ENCODE data around the gene DIAPH3.

DIAPH3 gene

GRCh38 chr13:59672445-59672844, 491.3 kb downstream of the DIAPH3 start:
- DNase-seq (ENCODE audit: low spot score): no peak

DNA sequence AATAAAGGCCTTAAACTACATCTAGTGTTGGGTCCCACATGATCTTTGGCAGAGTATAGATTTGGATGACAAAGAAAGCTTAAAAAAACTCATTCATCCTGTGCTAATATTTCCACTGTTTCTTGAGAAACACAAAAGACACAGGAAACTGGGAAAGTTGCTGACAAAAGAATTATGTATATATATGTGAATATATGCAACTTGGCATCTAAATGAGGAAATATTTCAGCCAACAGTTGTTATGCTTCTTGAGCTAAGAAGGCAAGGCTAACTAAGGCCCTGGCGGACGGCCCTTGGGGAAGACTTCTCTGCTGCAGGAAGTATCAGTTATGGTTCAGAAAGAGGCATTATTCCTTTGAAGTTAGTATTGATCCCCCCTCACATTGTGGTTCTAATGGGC, 491.8 kb downstream of the DIAPH3 start:
- DNase-seq (ENCODE audit: low spot score): no peak

GRCh38 chr13:59666504-59666903, 497.2 kb downstream of the DIAPH3 start:
- DNase-seq (ENCODE audit: low spot score): no peak

- no peak for DNase-seq (ENCODE audit: low spot score)
These were observed 498.0 kb downstream of the DIAPH3 start for GRCh38 chr13:59665732-59666131.

GRCh38 chr13:59665184-59665583, 498.5 kb downstream of the DIAPH3 start:
- DNase-seq (ENCODE audit: low spot score): no peak

DNA sequence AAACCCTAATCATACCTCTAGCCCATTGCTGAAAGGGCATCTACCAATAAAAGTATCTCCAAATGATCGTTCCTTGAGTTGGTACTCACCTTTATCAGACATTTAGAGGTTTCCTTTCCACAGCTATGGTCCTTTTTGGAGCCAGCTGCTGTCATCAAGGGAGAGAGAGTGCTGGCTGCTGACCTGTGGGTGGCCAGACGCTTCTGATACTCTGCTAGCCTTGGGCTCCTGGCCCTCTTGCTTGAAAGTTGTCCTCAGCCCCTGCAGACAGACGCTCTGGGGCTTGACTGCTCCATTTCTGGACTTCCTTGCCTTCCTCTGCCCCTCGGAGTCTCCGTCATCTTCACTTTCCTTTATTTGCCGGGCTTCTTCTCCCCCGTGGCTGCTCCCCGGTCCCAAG, 499.1 kb downstream of the DIAPH3 start:
- no peak for DNase-seq (ENCODE audit: low spot score)

DNA sequence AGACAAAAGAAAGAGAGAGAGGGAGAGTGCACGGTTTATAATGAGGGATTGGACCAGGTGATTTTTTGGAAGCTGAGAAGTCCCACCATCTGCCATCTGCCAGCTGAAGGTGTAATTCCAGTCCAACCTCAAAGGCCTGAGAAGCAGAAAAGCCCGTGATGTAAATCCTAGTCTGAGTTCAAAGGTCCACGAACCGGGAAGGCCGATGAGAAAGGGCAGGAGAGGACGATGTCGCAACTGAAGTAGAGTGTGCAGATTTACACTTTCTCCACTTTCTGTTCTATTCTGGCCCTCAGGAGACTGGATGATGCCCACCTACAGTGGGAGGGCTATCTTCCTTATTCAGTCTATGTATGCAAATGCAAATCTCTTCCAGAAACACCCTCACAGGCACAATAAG, 500.0 kb downstream of the DIAPH3 start:
- DNase-seq (ENCODE audit: low spot score): no peak

GRCh38 chr13:59660582-59660981, 503.1 kb downstream of the DIAPH3 start:
- DNase-seq (ENCODE audit: low spot score): no peak

DNA sequence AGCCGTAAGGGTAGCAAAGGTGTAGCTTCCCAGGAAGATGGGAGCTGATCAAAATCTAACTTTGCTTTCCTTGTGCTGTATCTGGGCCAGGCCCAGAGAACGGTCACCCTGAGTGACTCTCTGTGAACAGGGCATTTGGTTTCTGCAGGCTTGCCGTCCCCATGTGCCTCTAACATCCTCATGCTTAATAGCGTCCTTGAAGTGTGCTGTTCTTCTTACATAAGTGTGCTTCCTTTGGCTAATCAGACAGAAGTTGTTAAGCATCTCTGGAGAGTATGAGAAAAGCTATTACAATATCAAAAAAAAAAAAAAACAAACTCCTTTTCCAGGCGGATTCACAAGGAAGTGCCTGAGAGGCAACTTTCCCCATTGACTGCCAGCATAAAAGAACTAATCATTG, 503.7 kb downstream of the DIAPH3 start:
- DNase-seq (ENCODE audit: low spot score): no peak

- DNase-seq (ENCODE audit: low spot score): no peak
These were observed 504.9 kb downstream of the DIAPH3 start for GRCh38 chr13:59658738-59659330.

DNA sequence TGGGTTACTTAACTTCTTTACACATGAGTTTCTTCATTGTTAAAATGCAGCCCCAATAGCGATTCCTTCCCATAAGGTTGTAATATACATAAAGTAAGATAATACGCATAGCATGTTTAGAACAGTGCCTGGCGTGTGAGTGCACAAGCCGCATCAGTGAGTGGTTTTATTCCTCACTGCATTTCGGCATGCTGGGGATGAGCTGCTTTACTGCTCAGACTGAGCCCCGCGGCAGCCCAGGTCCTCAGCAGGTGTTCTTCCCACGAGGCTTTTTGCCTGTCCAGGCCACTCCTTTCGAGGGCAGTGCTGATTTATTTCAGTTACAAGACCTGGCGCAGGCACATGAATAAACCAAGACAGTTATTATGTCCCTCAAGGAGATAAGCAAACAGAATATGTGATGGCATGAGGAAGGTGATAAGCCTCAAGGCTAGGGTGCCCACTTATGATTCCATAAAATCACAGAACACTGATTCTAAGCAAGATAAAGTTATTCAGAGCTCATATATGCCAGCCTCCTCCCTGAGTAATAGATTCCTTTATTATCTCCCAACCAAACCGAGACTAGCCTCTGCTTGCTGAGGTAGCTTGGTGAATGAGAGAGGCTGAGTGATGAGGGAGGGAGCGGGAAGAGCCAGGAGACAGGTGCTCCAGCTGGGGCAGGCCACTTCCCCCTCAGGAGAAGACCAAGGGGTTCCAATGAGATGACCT, 505.5 kb downstream of the DIAPH3 start:
- no peak for DNase-seq (ENCODE audit: low spot score)

- DNase-seq (ENCODE audit: low spot score): no peak
These were observed 509.8 kb downstream of the DIAPH3 start for GRCh38 chr13:59653916-59654315.

DNA sequence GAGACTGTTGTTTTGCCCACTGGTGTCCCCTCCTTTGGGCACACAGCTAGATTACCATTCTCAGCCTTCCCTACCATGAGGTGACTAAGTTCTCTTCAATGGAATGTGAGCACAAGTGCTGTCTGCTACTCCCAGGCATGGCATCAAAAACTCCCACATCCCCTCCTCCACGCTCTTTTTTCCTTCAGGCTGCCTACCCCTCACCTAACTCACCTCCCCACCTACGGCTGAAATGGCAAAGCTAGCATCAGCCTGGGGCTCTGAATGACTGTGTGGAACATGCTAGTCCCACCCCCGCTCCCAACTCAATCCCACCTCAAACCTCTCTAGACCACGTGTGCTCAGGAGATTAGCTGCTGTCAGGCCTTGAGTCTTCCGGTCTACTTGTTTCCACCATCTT, 512.2 kb downstream of the DIAPH3 start:
- DNase-seq (ENCODE audit: low spot score): no peak

DNA sequence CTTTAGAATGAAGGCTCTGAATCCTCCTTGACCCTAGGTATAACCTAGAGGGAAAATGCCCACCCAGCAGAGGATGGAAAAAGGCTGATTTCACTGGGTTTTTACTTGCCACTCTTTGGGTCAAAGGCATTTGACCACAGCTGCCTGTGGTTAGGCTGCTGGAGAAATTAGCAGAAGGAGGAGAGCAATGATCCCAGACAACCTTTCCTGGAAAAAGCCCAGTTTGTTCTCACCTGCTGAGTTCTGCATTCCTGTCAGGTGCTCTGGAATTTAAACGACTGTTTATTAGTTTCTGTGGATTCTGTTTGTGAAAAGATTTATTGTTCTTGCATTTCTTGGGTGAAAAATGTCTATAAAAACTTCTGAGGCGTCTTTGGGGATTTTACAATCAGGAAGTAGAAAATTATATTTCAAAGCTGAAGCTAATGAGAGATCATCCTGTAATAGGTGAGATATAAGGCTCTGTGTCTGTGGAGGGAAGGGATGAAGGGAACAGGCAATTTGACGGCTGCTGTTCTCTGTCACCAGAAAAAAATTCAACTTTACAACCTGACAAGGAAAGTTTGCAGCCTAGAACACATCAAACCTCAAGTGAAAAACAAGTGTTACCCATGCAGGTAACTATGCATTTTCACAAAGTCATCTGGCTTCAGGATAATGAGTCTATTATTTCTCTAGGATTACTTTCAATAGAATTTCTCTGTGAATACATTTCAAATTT, 519.7 kb downstream of the DIAPH3 start:
- no peak for DNase-seq (ENCODE audit: low spot score)

- DNase-seq (ENCODE audit: low spot score): no peak
These were observed 520.3 kb downstream of the DIAPH3 start for GRCh38 chr13:59643364-59643841.

DNA sequence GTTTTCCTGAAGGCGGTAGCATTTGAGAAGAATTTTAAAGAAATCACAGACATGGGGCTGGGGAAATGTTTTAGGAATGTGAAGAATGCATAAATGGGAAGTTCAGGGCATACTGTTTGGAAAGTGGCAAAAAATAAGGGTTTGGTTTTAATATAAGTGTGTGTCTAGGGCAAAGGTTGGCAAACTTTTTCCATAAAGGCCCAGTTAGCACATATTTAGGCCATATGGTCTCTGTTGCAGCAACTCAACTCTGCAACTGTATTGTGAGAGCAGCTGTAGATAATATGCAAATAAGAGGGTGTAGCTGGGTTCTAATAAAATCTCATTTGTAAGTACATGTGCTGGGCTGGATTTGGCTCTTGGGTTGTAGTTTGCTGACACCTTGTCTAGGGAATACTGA, 521.9 kb downstream of the DIAPH3 start:
- DNase-seq (ENCODE audit: low spot score): no peak

DNA sequence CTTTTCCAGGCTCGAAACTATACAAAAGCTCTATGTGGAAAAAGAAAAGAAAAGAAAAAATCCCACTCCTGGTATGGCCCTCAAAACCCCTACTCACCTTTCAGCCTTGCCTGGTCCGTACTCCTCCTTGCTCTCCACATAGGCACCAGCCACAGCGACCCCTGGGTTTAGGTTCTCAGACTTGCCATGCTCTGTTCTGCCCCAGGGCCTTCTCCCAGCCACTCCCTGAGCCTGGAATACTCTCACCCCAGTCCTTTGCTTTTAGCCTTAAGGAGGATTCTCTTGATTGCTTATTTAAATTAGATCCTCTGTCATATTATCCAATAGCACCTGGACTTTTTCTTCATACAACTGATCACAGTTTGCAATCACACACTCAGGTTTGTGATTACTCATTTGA, 522.5 kb downstream of the DIAPH3 start:
- no peak for DNase-seq (ENCODE audit: low spot score)

GRCh38 chr13:59638404-59638803, 525.3 kb downstream of the DIAPH3 start:
- no peak for DNase-seq (ENCODE audit: low spot score)

- no peak for DNase-seq (ENCODE audit: low spot score)
These were observed 528.1 kb downstream of the DIAPH3 start for GRCh38 chr13:59635589-59635988.

GRCh38 chr13:59633290-59633689, 530.4 kb downstream of the DIAPH3 start:
- DNase-seq (ENCODE audit: low spot score): no peak

GRCh38 chr13:59631271-59631670, 532.5 kb downstream of the DIAPH3 start:
- no peak for DNase-seq (ENCODE audit: low spot score)

GRCh38 chr13:59625111-59625510, 538.6 kb downstream of the DIAPH3 start:
- no peak for DNase-seq (ENCODE audit: low spot score)

DNA sequence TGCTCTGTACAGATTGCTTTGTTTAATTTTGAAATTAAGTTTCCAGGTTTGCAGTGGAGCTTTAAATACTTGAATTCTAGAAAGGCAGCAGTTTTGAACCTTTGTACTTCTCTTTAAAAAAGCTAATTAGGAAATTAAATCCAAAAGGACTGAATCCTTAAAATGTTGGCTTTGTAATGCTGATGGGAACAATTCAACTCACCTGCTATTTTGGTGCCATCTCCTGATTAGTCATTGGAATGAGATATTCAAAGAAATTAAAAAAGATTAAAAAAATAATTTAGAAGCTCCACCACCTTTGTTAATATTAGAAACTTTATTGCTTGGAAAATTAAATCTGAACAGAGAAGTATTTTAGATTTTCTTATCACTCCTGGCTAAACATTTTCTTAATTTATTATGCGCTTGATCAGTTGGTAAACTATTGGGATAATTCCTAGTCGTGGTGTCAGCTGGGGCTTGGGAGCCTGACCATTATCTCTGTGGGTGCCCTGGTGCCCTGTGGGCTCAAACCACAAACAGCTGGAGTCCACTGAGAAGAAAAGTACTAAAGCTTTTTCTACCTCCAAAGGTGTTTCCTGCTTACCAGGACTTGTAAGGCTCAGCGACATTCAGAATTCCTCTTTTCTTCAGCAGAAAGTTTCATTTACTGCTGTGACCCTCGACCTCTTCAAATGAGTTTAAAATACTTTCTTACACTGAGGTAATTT, 540.4 kb downstream of the DIAPH3 start:
- no peak for DNase-seq (ENCODE audit: low spot score)
